C4-2B (cell line): ENCODE data around the gene NEU2.
"Not testable (repeated sequence)": the region's sequence is repeated elsewhere in the genome, so short reads cannot be mapped to it uniquely, and the experiment has no call there.

ENCODE experiments used
- CTCF ChIP-seq: fragments of 450-650 bp; conservative IDR thresholded peaks from 2 replicates; pipeline ENCODE4 v1.5.1; 2017; ENCODE audit warnings: mild to moderate bottlenecking
- ZFX ChIP-seq: fragments of 450-650 bp; IDR thresholded peaks from 2 replicates; pipeline ENCODE4 v1.6.1; 2017

DNA sequence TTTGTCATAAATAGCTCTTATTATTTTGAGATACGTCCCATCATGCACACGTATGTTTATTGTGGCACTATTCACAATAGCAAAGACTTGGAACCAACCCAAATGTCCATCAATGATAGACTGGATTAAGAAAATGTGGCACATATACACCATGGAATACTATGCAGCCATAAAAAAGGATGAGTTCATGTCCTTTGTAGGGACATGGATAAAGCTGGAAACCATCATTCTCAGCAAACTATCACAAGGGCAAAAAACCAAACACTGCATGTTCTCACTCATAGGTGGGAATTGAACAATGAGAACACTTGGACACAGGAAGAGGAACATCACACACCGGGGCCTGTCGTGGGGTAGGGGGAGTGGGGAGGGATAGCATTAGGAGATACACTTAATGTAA is 12.9 kb upstream of the NEU2 start:
- TF ChIP-seq CTCF, ZFX: not testable (repeated sequence)
